GM21423 (cell line): ENCODE results near the gene SETD6.
"Not testable (repeated sequence)": the region's sequence is repeated elsewhere in the genome, so short reads cannot be mapped to it uniquely, and the experiment has no call there.

Experiments used
- ATAC-seq: cut with Tn5 transposase; IDR thresholded peaks from one replicate; pipeline ENCODE4 v1.9.1; 2021; ENCODE audit warnings: mild to moderate bottlenecking, moderate library complexity; ENCODE audit not compliant: unreplicated experiment

Gene SETD6

GRCh38 chr16:58537124-58537906, 22.0 kb downstream of the SETD6 start:
- no peak for ATAC-seq

- ATAC-seq: no peak
These were observed 26.4 kb downstream of the SETD6 start for GRCh38 chr16:58541711-58542110.

- no peak for ATAC-seq
These were observed 27.0 kb downstream of the SETD6 start for GRCh38 chr16:58542291-58542690.

GRCh38 chr16:58543685-58544084, 28.4 kb downstream of the SETD6 start:
- ATAC-seq: no peak

- no peak for ATAC-seq
These were observed 33.1 kb downstream of the SETD6 start for GRCh38 chr16:58548378-58548777.

GRCh38 chr16:58551496-58551895, 36.2 kb downstream of the SETD6 start:
- ATAC-seq: no peak

GRCh38 chr16:58556678-58557077, 41.4 kb downstream of the SETD6 start:
- no peak for ATAC-seq

GRCh38 chr16:58563235-58563634, 47.9 kb downstream of the SETD6 start:
- no peak for ATAC-seq

- ATAC-seq: no peak
These were observed 48.5 kb downstream of the SETD6 start for GRCh38 chr16:58563775-58564174.

- ATAC-seq: not testable (repeated sequence)
These were observed 50.4 kb downstream of the SETD6 start for GRCh38 chr16:58565697-58566096.
